ENCODE results near the gene YIF1B.

DNA sequence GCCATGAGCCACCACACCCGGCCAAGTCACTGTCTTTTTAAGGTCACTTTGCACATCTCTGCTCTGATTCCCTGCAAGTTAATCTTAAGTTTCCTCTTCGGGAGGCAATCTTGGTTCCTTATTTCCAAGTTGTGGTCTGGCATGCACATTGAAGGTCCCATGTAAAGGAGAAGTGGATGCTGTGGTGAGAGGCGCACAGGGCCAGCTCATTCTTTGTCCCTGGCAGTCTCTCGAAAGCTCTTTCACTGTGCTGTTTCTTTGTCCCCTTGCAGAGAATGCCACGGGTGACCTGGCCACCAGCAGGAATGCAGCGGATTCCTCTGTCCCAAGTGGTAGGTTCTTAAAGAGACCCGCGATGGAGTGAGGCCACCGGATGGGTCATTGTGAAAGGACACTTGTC is 28.1 kb downstream of the YIF1B start:
- TF ChIP-seq, protein P1, sequence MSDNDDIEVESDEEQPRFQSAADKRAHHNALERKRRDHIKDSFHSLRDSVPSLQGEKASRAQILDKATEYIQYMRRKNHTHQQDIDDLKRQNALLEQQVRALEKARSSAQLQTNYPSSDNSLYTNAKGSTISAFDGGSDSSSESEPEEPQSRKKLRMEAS (CRISPR knock-in tag; IDR thresholded peaks at IDR 0.05) = no peak
- TF ChIP-seq SPI1 (IDR thresholded peaks at IDR 0.05; ENCODE audit: borderline replicate concordance, low read depth, low read length) = peak; percentile 53; the same call in 1 of the 2 replicates
- TF ChIP-seq ETV5 (CRISPR knock-in tag; IDR thresholded peaks at IDR 0.05; ENCODE audit: low read depth) = no peak
- no peak for TF ChIP-seq ZSCAN29 (IDR thresholded peaks at IDR 0.05)
- no peak for TF ChIP-seq KHSRP (IDR thresholded peaks at IDR 0.05)
- no peak for TF ChIP-seq MTA3 (IDR thresholded peaks at IDR 0.05; ENCODE audit: borderline replicate concordance)
- TF ChIP-seq JUND (IDR thresholded peaks at IDR 0.05; ENCODE audit: borderline replicate concordance, low read depth, low read length) = no peak
- no peak for TF ChIP-seq JUND (tag; IDR thresholded peaks at IDR 0.05; ENCODE audit: borderline replicate concordance, low read depth, low read length)
- no peak for TF ChIP-seq CBX2 (IDR thresholded peaks at IDR 0.05; ENCODE audit: insufficient read depth, low read length, poor library complexity, severe bottlenecking)
- TF ChIP-seq ZNF324 (CRISPR knock-in tag; IDR thresholded peaks at IDR 0.05) = no peak
- TF ChIP-seq, protein P2, sequence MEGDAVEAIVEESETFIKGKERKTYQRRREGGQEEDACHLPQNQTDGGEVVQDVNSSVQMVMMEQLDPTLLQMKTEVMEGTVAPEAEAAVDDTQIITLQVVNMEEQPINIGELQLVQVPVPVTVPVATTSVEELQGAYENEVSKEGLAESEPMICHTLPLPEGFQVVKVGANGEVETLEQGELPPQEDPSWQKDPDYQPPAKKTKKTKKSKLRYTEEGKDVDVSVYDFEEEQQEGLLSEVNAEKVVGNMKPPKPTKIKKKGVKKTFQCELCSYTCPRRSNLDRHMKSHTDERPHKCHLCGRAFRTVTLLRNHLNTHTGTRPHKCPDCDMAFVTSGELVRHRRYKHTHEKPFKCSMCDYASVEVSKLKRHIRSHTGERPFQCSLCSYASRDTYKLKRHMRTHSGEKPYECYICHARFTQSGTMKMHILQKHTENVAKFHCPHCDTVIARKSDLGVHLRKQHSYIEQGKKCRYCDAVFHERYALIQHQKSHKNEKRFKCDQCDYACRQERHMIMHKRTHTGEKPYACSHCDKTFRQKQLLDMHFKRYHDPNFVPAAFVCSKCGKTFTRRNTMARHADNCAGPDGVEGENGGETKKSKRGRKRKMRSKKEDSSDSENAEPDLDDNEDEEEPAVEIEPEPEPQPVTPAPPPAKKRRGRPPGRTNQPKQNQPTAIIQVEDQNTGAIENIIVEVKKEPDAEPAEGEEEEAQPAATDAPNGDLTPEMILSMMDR (IDR thresholded peaks at IDR 0.05 in 2 of 3, conservative IDR thresholded peaks at IDR 0.05 in 1 of 3; ENCODE audit: insufficient read depth in 2 of 3, low read depth in 1 of 3, low read length in 3 of 3) = no peak
- no peak for TF ChIP-seq HMG20A (CRISPR knock-in tag; conservative IDR thresholded peaks at IDR 0.05)

All from K562 (cell line).